ENCODE data around the gene KLHL40. TPM values are rescaled to one million over a fixed set of nuclear protein-coding genes. Genes with fewer than 3 reads are reported as not detected.

Gene KLHL40
- total RNA-seq, 1 donor: not detected

DNA sequence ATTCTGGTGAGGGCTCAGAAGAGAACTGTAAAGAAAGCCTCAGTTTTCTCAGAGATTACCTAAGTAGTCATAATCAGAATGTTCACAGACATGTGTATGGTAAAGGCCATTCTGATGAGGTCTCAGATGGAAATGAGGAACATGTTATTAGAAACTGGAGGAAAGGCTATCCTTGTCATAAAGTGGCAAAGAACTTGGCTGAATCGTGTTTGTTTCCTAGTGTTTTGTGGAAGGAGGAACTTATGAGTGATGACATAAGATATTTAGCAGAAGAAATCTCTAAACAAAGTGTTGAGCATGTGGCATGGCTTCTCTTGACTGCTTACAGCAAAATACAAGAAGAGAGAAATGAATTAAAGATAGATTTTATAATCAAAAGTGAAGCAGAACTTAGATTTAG is 12.8 kb upstream of the KLHL40 start:
- Histone ChIP-seq H3K4me1 (ENCODE audit: insufficient read depth, low read length) (no peaks in the 10 kb centered on the region), H3K4me3 (ENCODE audit: low read length) (no peak overlapping the region), H3K27me3 (ENCODE audit: insufficient read depth, low read length) (no peaks in the 10 kb centered on the region), H3K9me3 (ENCODE audit: low read depth, low read length) (no peaks in the 10 kb centered on the region)

DNA sequence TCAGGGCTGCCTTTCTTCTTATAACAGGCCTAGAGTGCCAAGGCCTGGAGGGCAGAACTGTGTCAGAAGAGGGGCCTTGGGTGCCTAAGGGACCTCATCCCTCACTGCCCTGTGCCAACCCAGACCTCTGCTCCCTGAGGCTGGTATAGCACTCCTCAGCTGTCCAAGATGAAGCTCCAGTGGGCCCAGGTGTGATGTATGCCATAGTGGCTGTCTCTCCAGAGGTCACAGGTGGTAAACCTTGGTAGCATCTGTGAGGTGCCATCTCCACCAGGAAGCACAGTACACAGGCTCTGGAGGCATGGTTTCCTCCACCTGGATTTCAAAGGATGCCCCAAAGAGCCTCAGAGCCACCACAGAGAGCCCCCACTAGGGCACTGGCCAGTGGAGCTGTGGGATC is 12.3 kb upstream of the KLHL40 start:
- H3K4me1 ChIP-seq (ENCODE audit: insufficient read depth, low read length): no peaks in the 10 kb centered on the region
- H3K27me3 ChIP-seq (ENCODE audit: insufficient read depth, low read length): no peaks in the 10 kb centered on the region
- no peak overlapping the region for H3K4me3 ChIP-seq (ENCODE audit: low read length)
- H3K9me3 ChIP-seq (ENCODE audit: low read depth, low read length): no peaks in the 10 kb centered on the region

DNA sequence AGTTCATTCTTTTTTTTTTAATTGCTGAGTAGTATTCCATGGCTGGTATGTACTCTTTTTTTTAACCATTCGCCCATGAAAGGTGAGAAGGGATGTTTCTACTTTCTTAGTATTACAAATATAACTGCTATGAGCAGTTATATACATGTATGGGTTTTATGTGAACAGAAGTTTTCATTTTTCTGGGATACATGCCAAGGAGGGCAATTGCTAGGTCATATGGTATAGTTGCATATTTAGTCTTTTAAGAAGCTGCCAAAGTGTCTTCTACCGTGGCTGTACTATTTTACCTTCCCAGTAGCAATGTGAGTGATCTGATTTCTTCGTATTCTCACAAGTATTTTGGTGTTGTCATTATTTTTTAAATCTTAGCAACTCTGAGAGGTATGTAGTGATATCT is 11.2 kb upstream of the KLHL40 start:
- Histone ChIP-seq H3K4me1 (ENCODE audit: insufficient read depth, low read length) (no peaks in the 10 kb centered on the region), H3K27me3 (ENCODE audit: insufficient read depth, low read length) (no peaks in the 10 kb centered on the region), H3K4me3 (ENCODE audit: low read length) (no peak overlapping the region), H3K9me3 (ENCODE audit: low read depth, low read length) (no peaks in the 10 kb centered on the region)

DNA sequence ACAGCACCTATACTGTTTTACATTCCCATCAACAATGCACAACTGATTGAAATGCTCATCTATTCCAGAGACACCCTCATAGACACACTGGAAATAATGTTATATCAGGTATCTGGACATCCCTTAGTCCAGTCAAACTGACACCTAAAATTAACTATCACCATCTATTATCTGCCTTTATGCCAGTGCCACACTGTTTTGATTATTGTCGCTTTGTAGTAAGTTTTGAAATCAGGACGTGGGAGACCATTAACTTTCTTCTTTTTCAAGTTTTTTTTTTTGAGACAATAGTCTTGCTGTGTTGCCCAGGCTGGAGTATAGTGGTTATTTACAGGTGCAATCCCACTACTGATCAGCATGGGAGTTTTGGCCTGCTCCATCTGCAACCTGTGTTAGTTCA is 9.4 kb upstream of the KLHL40 start:
- H3K9me3 ChIP-seq (ENCODE audit: low read depth, low read length): no peaks in the 10 kb centered on the region
- H3K4me3 ChIP-seq (ENCODE audit: low read length): no peak overlapping the region
- H3K27me3 ChIP-seq (ENCODE audit: insufficient read depth, low read length): no peaks in the 10 kb centered on the region
- H3K4me1 ChIP-seq (ENCODE audit: insufficient read depth, low read length): no peaks in the 10 kb centered on the region

DNA sequence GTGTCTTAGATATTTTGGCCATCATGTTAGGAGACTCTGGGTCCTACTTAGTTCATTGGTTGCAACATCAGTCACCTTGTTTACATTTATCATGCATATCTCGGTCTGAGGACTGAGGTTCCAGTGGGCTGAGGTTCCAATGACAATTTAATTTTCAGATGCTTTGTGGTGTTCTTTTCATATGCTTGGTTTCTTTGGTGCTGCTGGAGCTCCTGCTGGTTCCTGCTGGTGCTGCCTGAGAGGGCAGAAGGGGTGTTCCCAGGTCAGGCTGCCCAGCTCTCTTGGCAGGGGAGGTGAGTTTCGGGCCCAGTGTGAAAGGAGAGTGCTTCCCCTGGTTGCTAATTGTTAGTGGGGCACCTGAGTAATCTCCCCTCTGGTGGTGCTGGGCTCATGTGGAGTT is 6.9 kb upstream of the KLHL40 start:
- Histone ChIP-seq H3K27me3 (ENCODE audit: insufficient read depth, low read length) (no peaks in the 10 kb centered on the region), H3K4me1 (ENCODE audit: insufficient read depth, low read length) (no peaks in the 10 kb centered on the region), H3K4me3 (ENCODE audit: low read length) (no peak overlapping the region), H3K9me3 (ENCODE audit: low read depth, low read length) (no peaks in the 10 kb centered on the region)

DNA sequence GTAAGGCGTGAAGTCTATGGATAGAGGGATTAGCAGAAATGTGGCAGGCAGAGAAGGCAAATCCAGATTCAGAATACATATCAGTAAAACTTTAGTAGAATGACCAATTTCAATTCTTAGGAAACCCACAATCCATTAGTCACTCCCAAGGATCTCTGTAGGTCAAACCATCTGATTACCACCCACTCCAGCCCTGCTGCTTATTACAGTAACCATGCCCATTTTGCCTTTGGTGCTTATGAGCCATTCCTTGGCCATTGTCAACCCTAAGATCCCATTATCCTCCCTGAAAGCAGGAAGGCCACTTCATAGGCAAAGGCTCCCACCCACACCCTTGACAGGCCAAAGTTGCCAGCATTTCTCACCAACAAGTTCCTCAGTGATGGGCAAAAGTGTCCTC is 5.1 kb upstream of the KLHL40 start:
- H3K27me3 ChIP-seq (ENCODE audit: insufficient read depth, low read length): no peaks in the 10 kb centered on the region
- no peaks in the 10 kb centered on the region for H3K9me3 ChIP-seq (ENCODE audit: low read depth, low read length)
- no peaks in the 10 kb centered on the region for H3K4me1 ChIP-seq (ENCODE audit: insufficient read depth, low read length)
- H3K4me3 ChIP-seq (ENCODE audit: low read length): no peak overlapping the region

DNA sequence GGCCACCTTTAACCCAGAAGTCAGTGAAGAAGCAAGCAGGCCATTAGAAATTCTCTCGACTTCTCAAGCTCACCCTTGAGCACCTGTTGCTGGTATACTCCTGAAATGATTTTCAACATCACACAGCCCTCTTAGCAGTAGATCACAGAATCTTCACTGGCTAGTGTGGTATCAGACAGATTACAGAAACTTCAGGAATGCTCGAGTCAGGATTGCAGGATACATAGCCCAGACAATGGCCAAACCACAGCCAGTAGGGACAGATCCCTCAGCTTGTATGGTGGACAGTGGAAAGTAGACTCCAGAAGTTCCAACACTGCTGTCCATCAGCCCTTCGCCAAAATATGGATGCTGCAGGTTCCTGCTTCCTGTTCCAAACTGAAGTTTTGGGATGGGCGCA is 4.5 kb upstream of the KLHL40 start:
- H3K4me3 ChIP-seq (ENCODE audit: low read length): no peak overlapping the region
- no peaks in the 10 kb centered on the region for H3K27me3 ChIP-seq (ENCODE audit: insufficient read depth, low read length)
- no peaks in the 10 kb centered on the region for H3K9me3 ChIP-seq (ENCODE audit: low read depth, low read length)
- H3K4me1 ChIP-seq (ENCODE audit: insufficient read depth, low read length): no peaks in the 10 kb centered on the region

DNA sequence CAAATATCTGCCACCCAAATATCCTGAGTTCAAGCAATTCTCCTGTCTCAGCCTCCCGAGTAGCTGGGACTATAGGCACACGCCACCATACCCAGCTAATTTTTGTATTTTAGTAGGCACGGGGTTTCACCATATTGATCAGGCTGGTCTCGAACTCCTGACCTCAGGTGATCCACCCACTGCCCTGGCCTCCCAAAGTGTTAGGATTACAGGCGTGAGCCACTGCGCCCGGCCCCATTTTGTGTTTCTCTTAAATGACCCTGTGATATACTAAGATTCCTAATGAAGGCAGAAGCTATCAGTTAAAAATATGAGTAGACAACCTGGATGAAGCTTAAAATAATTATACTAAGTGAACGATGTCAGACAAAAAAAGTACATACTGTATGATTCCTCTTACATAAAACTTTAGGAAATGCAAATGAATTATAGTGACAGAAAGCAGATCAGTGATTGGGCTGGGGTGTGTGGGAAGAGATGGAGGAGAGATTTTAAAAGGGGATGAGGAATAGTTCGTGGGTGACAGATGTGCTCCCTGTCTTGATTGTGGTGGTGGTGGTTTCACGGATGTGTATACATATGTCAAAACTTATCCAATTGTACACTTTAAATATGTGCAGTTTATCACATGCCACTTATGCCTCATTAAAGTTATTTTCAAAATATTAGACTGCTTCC is 3.8 kb upstream of the KLHL40 start:
- peaks cover 1% of the 10 kb centered on the region for H3K27me3 ChIP-seq (ENCODE audit: insufficient read depth, low read length)
- H3K9me3 ChIP-seq (ENCODE audit: low read depth, low read length): no peaks in the 10 kb centered on the region
- H3K4me1 ChIP-seq (ENCODE audit: insufficient read depth, low read length): no peaks in the 10 kb centered on the region
- no peak overlapping the region for H3K4me3 ChIP-seq (ENCODE audit: low read length)

DNA sequence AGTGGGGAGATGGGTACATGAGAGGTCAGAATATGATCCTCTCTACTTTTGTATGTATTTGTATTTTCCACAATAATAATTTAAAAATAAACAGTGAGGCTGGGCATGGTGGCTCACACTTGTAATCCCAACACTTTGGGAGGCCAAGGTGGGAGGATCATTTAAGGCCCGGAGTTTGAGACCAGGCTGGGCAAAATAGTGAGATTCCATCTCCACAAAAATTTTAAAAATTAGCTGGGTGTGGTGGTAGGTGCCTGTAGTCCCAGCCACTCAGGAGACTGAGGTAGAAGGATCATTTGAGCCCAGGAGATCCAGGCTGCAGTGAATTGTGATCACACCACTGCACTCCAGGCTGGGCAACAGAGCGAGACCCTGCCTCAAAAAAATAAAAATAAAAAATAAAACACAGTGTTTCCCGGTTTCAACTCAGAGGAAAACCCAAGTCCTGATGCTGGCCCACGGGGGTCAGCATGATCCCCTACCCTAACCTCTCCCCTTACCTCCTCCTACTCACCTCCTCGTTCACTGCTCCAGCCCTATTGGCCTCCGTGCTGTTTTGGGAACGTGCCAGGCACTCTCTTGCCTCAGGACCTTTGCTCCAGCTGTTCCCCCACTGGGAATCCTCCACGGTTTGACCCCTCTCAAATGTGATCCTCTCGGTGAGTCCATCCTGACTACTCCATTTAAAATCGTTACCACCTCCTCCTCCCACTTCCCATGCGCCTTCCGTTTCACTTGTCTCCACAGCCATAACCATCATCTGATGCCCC is 2.9 kb upstream of the KLHL40 start:
- Histone ChIP-seq H3K4me3 (ENCODE audit: low read length) (no peak overlapping the region), H3K4me1 (ENCODE audit: insufficient read depth, low read length) (no peaks in the 10 kb centered on the region), H3K9me3 (ENCODE audit: low read depth, low read length) (no peaks in the 10 kb centered on the region), H3K27me3 (ENCODE audit: insufficient read depth, low read length) (peaks cover 4% of the 10 kb centered on the region)

DNA sequence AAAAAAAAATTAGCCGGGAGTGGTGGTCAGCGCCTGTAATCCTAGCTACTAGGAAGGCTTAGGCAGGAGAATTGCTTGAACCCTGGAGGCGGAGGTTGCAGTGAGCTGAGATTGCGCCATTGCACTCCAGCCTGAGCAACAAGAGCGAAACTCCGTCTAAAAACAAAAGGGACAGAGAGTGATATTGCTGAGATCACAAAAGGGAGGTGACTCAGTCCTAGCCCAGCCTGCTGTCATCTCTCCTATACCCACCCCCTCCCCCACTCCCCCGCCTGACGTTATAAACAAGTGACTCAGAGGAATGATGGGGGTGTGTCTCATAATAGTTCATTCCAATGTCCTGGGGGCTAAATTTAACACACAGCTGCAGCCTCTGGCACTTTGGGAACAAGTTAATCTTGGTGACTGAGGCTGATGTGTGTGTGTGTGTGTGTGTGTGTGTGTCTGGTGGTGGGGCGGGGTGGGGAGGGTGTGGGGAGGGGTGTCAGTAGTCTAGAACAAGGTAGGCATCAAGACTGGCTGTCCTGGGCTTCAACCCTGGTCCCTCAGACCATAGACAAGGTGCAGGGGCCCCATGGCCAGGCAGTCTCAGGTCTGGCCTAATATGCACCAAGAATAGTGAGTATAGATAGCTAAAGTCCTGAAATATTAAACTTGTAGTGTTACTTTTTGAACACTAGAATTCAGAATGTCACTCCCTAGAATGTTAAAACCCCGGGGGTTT is 1.3 kb upstream of the KLHL40 start:
- Histone ChIP-seq H3K9me3 (ENCODE audit: low read depth, low read length) (no peaks in the 10 kb centered on the region), H3K4me3 (ENCODE audit: low read length) (no peak overlapping the region)

DNA sequence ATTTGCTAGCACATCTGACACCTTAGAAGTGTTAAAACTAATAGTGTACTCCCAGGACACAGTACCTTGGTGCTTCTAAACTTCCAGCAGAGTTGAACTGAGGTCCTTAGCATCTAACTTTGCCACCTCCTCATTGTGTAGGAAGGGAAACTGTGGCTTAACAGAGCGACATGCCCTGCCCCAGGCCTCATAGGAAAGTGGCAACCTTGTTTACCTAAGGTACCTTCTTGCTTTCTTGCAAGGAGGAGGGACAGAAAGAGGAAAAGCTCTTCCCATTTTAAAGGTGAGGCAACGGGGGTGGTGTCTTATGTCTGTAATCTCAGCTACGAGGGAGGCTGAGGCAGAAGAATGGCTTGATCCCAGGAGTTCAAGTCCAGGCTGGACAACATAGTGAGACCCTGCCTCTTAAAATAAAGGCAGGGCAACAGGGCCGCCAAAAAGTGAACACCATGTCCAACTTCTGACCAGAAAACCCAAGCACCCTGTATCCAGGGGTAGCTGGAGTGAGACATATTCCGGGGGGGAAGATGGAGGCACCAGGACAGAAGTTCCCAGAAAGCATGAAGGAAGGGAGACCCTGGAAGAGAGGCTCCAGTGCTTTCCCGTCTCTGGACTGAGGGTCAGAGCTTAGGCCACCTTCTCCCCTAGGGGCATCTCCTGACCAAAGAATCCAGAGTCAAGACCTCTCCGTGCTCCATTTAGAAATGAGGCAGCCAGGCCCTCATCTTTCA is 540 bp upstream of the KLHL40 start:
- H3K27me3 ChIP-seq (ENCODE audit: insufficient read depth, low read length): peaks cover 4% of the 10 kb centered on the region
- no peaks in the 10 kb centered on the region for H3K4me1 ChIP-seq (ENCODE audit: insufficient read depth, low read length)
- no peaks in the 10 kb centered on the region for H3K9me3 ChIP-seq (ENCODE audit: low read depth, low read length)
- no peak overlapping the region for H3K4me3 ChIP-seq (ENCODE audit: low read length)

More for the DNA sequence above, 1.3 kb upstream of the KLHL40 start:
- Histone ChIP-seq H3K27me3 (ENCODE audit: insufficient read depth, low read length) (peaks cover 4% of the 10 kb centered on the region), H3K4me1 (ENCODE audit: insufficient read depth, low read length) (no peaks in the 10 kb centered on the region)

DNA sequence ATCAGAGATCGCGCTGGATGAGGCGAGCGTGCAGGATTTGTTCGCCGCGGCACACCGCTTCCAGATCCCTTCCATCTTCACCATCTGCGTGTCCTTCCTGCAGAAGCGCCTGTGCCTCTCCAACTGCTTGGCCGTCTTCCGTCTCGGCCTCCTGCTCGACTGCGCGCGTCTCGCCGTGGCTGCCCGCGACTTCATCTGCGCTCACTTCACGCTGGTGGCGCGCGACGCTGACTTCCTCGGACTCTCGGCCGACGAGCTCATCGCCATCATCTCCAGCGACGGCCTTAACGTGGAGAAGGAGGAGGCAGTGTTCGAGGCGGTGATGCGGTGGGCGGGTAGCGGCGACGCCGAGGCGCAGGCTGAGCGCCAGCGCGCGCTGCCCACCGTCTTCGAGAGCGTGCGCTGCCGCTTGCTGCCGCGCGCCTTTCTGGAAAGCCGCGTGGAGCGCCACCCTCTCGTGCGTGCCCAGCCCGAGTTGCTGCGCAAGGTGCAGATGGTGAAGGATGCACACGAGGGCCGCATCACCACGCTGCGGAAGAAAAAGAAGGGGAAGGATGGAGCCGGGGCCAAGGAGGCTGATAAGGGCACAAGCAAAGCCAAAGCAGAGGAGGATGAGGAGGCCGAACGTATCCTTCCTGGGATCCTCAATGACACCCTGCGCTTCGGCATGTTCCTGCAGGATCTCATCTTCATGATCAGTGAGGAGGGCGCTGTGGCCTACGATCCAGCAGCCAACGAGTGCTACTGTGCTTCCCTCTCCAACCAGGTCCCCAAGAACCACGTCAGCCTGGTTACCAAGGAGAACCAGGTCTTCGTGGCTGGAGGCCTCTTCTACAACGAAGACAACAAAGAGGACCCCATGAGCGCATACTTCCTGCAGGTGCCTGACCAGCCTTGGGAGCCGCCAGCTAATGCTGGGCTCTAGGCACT is 819 bp downstream of the KLHL40 start:
- Histone ChIP-seq H3K4me3 (ENCODE audit: low read length) (no peak overlapping the region), H3K9me3 (ENCODE audit: low read depth, low read length) (no peaks in the 10 kb centered on the region), H3K27me3 (ENCODE audit: insufficient read depth, low read length) (peaks cover 4% of the 10 kb centered on the region), H3K4me1 (ENCODE audit: insufficient read depth, low read length) (no peaks in the 10 kb centered on the region)

DNA sequence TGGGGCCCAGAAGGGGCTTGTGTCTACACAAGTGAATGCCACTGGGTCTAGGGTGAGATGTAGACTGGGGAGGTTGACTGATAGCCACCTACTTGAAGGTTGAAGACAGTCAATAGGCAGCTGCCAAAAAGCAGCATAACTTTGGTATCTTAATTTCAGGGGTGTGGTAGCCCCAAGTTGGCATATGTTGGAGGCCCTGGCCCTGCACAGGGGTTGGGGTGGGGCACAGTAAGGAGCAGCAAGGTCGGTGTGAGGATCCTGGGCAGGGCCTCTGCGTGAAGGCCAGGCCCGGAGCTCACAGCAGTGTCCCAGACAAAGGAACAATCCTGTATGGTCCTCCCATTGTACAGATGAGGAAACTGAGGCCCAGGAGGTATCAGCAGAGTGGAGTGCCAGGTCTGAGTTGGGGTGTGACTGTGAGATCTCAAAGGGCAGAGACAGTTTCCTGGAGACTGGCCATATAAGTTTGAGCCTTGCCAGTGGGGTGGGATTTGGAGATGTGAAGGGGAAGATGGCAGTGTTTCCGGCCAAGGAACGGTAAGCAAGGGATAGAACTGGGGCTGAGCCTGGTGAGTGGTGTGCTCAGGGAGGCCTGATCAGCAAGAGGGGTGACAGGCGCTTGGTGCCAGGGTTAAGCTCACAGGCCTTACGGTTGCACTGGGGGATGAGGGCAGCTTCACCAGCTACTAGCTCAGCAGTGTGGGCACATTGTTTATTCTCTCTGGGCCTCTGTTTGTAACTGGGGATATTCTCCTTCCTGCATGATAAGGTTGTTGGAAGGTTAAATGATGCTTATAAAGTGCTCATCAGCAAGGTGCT is 1.7 kb downstream of the KLHL40 start:
- Histone ChIP-seq H3K4me3 (ENCODE audit: low read length) (no peak overlapping the region), H3K4me1 (ENCODE audit: insufficient read depth, low read length) (no peaks in the 10 kb centered on the region), H3K27me3 (ENCODE audit: insufficient read depth, low read length) (peaks cover 4% of the 10 kb centered on the region), H3K9me3 (ENCODE audit: low read depth, low read length) (no peaks in the 10 kb centered on the region)

Data from mononuclear cell (primary cell).